ENCODE data around the gene CCDC171. TPM values are rescaled to one million over a fixed set of nuclear protein-coding genes. Genes with fewer than 3 reads are reported as not detected.

Gene CCDC171
- total RNA-seq, 2 donors from 2014 or later = 2.5 to 5.5 TPM

DNA sequence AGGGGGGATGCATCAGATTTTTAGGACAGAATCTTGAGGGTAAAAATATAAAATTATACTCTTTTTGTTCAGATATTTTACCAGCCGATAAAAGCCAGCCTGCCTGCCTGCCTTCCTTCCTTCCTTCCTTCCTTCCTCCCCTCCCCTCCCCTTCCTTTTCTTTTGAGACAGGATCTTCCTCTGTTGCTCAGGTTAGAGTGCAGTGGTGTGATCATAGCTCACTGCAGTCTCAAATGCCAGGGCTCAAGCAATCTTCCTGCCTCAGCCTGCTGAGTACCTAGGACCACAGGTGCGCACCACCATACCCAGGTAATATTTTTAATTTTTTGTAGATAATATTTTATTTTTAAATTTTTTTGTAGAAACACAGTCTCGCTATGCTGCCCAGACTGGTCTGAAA is 330.0 kb downstream of the CCDC171 start:
- Mint-ChIP-seq H3K4me1 (no peaks in the 10 kb centered on the region), H3K4me3 (no peak overlapping the region), H3K9me3 (no peaks in the 10 kb centered on the region), H3K36me3 (ENCODE audit: low read depth) (no peaks in the 10 kb centered on the region), H3K27ac (no peak overlapping the region), H3K27me3 (no peaks in the 10 kb centered on the region)
- ATAC-seq (replicated peaks) = no peak

DNA sequence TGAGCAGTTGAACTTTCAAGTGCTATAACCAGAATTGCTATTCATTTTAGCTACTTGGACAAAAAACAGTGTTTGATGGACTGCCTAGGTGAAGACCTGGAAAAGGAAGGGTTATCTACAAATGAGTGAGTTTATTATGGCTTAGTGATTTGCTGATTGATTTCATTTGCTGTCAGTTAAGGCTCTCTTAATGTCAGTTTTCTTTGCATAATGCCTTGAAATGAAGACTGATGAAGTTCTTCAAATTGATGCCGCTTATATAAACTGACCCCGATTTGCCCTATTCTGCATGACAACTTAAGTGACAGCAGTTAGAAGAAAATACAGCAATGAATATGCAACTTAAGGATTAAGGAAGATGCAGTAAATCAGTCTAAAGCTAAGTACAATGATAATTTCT is 332.6 kb downstream of the CCDC171 start:
- Mint-ChIP-seq H3K27me3 (no peaks in the 10 kb centered on the region), H3K27ac (no peak overlapping the region), H3K4me1 (no peaks in the 10 kb centered on the region), H3K4me3 (no peak overlapping the region), H3K36me3 (ENCODE audit: low read depth) (no peaks in the 10 kb centered on the region), H3K9me3 (no peaks in the 10 kb centered on the region)
- no peak for ATAC-seq (replicated peaks)

DNA sequence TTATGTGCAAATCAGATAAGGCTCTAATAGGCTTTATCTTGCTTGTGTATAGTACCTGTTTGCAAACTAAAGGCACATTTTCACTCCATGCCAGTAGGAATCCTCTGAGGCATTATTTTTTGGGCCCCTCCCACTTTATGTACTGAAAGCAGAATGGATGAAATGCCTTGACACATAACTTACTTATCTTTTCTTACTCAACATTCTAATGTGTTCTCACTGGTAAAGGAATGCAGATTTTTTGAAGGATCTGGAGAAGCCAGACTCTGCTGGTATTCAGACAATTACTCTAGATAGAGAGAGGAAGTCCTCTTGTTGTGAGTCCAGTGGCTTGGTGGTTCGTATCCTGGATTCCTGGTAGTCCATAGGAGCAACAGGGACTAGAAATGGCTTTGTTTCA is 336.7 kb downstream of the CCDC171 start:
- H3K4me3 Mint-ChIP-seq = no peak overlapping the region
- H3K27ac Mint-ChIP-seq = no peak overlapping the region
- no peaks in the 10 kb centered on the region for H3K9me3 Mint-ChIP-seq
- H3K4me1 Mint-ChIP-seq = no peaks in the 10 kb centered on the region
- no peak for ATAC-seq (replicated peaks)
- no peaks in the 10 kb centered on the region for H3K27me3 Mint-ChIP-seq
- H3K36me3 Mint-ChIP-seq (ENCODE audit: low read depth) = no peaks in the 10 kb centered on the region

DNA sequence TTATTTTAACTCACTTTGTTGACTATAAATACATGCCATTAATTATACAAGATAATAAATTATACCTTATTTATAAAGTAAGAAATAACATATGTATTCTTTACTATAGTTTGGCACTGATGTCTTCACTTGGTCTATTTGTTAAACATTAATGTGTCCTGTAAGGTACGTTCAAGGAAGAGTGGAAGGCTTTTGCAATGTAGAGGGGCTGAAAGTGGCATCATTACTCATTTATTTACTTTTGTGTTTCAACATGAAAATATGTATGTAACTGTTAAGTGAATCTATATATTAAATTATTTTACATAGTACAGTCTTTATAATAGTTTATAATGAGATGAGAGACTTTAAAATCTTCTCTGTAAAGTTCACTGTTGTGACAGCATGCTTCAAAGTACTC is 348.7 kb downstream of the CCDC171 start:
- ATAC-seq (replicated peaks) = no peak
- H3K4me1 Mint-ChIP-seq = no peaks in the 10 kb centered on the region
- no peak overlapping the region for H3K4me3 Mint-ChIP-seq
- no peaks in the 10 kb centered on the region for H3K27me3 Mint-ChIP-seq
- peaks cover 14% of the 10 kb centered on the region for H3K9me3 Mint-ChIP-seq
- H3K36me3 Mint-ChIP-seq (ENCODE audit: low read depth) = no peaks in the 10 kb centered on the region
- H3K27ac Mint-ChIP-seq = no peak overlapping the region

DNA sequence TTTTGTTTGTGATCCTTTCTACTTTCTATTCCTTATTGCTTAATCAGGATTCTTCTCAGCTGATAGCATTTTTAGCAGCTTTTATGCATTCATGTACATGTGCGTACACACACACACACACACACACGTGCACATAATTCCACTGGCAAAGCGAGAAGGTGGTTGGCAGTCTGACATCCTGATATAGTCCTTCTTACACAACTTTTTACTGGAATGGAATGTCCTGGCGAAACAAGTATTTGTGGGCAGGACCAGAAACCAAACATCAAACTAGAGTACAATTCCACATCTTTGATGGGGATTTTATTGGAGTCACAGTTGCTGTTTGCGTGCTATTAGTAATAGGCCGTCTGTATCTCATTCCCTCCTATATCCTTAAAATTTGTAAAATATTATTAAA is 356.5 kb downstream of the CCDC171 start:
- H3K27ac Mint-ChIP-seq = no peak overlapping the region
- H3K36me3 Mint-ChIP-seq (ENCODE audit: low read depth) = no peaks in the 10 kb centered on the region
- H3K9me3 Mint-ChIP-seq = peaks cover 9% of the 10 kb centered on the region
- H3K27me3 Mint-ChIP-seq = no peaks in the 10 kb centered on the region
- no peak overlapping the region for H3K4me3 Mint-ChIP-seq
- H3K4me1 Mint-ChIP-seq = no peaks in the 10 kb centered on the region
- ATAC-seq (replicated peaks) = no peak

DNA sequence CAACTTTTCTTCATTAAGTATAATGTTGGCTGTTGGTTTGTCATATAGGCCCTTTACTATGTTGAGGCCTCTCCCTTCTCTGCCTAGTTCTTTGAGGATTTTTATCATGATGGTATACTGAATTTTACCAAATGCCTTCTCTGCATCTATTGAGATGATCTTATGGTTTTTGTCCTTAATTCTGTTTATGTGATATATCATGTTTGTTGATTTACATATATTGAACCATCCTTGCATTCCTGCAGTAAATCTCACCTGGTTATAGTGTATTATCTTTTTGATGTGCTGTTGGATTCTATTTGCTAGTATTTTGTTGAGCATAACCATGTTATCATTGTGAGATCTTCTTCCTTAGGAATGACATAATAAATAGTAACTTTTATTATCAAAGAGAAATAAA is 362.9 kb downstream of the CCDC171 start:
- Mint-ChIP-seq H3K27me3 (no peaks in the 10 kb centered on the region), H3K4me1 (no peaks in the 10 kb centered on the region), H3K27ac (no peak overlapping the region), H3K9me3 (peaks cover 9% of the 10 kb centered on the region), H3K4me3 (no peak overlapping the region), H3K36me3 (ENCODE audit: low read depth) (no peaks in the 10 kb centered on the region)
- no peak for ATAC-seq (replicated peaks)

DNA sequence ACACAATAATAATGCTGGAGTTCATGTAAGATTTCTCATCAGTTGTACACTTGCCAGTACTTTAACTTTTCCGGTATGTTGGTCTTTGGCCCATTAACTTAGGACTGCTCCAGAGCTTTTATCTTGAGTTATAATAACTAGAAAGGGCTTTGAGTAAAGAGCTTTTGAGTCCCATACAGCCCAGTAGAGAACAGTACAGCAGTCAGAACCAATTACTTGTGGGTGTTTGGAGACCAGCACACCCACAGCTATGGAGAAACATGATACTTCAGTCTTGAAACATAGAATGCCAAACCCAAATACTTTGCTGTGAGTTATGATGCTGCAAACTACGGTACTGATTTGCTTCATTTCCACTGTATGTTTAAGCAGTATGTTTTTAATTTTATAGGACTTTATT is 374.3 kb downstream of the CCDC171 start:
- Mint-ChIP-seq H3K4me3 (no peak overlapping the region), H3K27ac (no peak overlapping the region), H3K27me3 (no peaks in the 10 kb centered on the region), H3K4me1 (no peaks in the 10 kb centered on the region), H3K9me3 (peaks cover 8% of the 10 kb centered on the region), H3K36me3 (ENCODE audit: low read depth) (no peaks in the 10 kb centered on the region)
- ATAC-seq (replicated peaks) = no peak

DNA sequence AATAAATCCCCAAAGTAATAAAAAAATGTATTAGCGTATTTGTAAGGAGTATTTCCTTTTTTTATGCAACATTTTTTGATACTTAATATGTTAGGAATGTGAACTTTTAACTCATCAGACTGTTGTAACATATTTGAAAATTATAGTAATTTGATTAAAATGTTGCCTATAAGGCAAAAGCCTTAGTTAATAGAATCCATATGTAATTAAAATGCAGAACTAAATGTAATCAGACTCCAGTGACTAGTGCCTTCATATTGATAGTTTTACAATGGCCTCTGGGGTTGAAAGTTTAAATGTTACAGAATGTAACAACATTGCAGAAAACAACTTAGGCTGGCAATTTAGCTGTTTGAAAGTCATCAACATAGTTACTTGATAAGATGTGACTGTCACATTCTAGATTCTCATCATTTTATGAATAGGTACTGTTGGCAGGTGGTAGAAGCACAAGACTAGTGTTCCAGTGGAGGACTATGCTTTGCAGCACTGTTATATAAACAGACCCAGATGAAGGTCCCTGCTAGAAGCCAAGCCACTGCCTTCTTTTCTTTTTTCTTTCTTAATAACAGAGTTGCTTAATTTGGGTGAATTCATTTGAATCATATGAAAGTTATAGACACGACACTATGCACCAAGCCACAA is 382.9 kb downstream of the CCDC171 start:
- Mint-ChIP-seq H3K4me1 (no peaks in the 10 kb centered on the region), H3K27me3 (no peaks in the 10 kb centered on the region), H3K27ac (no peak overlapping the region), H3K4me3 (no peak overlapping the region), H3K36me3 (ENCODE audit: low read depth) (no peaks in the 10 kb centered on the region), H3K9me3 (peaks cover 8% of the 10 kb centered on the region)
- ATAC-seq (replicated peaks) = no peak

DNA sequence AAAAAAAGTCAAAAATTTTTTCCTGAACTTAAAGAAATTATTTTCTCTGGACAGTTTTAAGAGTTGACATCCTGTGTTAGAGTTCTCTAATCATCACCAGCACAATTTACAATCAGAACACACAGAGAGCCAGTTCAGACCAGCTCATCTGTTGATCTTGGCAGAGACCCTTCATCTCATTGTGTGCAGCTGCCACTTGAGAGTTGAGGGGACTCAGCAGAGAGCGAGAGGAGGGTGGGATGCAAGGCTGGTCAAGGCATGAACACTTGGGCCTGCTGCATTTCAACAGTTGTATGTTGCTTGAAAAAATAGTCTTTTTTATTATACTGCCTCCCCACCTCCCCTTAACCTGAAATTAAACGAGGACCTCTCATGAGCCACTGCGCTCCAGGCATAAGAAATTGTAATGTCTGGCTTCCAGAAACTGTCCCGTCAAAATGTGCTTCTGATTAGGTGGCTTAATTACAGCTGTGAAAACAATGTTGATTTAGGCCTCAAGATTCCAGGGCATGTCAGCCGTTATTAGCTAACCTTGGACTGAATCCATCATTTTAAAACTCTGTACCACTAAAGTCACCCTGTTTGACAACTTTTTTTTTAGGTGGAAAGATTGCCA is 383.6 kb downstream of the CCDC171 start:
- Mint-ChIP-seq H3K4me3 (no peak overlapping the region), H3K9me3 (peaks cover 6% of the 10 kb centered on the region), H3K4me1 (no peaks in the 10 kb centered on the region), H3K27me3 (no peaks in the 10 kb centered on the region), H3K36me3 (ENCODE audit: low read depth) (no peaks in the 10 kb centered on the region), H3K27ac (no peak overlapping the region)
- ATAC-seq (replicated peaks) = no peak

DNA sequence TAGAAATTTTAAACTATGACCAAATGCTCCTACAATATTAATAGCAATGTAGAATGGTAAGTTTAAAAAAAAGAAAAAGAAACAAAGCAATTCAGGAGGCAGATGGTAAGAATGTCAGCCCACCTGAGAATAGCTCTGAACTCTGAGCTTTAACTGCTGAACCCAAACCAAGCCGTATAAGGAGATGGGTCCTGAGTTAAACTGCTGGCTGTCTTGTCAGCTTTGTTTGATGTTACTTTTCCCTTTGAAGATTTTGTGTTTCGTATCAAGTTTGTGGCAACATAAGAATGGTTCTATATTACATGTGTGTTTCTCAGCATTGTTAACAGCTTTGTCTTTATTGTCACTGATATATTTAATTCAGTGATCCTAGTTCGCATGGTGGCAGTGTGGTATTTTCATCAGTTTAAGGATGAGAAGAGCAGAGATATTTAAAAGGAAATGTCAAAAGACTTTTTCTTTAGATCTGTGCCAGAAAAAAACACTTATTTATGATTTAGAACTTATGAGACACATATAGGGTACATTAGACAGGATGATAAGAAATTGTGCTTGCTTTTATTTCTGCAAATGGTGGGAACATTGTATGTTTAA is 390.1 kb downstream of the CCDC171 start:
- no peak for ATAC-seq (replicated peaks)
- Mint-ChIP-seq H3K4me1 (no peaks in the 10 kb centered on the region), H3K27ac (no peak overlapping the region), H3K9me3 (no peaks in the 10 kb centered on the region), H3K27me3 (no peaks in the 10 kb centered on the region), H3K4me3 (no peak overlapping the region), H3K36me3 (ENCODE audit: low read depth) (no peaks in the 10 kb centered on the region)

DNA sequence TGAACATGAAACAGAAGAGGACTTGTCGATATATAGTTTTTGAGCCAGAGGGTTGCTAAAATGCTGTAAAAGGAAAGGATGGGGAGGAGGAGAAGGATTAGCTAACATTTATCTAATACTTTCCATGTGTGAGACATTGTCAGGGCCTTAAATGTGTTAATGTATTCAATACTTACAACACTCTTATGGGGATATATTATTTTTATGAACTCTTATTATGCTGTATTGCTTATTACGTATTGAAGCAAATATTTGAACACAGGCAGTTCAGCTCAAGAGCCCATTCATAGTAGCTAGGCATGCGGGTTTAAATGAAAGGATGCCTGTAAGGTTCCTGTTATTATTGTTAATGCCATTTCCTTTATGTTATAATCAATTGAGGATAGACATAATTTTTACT is 391.5 kb downstream of the CCDC171 start:
- no peaks in the 10 kb centered on the region for H3K27me3 Mint-ChIP-seq
- H3K36me3 Mint-ChIP-seq (ENCODE audit: low read depth) = no peaks in the 10 kb centered on the region
- H3K9me3 Mint-ChIP-seq = no peaks in the 10 kb centered on the region
- no peak for ATAC-seq (replicated peaks)
- no peaks in the 10 kb centered on the region for H3K4me1 Mint-ChIP-seq
- H3K27ac Mint-ChIP-seq = no peak overlapping the region
- no peak overlapping the region for H3K4me3 Mint-ChIP-seq

DNA sequence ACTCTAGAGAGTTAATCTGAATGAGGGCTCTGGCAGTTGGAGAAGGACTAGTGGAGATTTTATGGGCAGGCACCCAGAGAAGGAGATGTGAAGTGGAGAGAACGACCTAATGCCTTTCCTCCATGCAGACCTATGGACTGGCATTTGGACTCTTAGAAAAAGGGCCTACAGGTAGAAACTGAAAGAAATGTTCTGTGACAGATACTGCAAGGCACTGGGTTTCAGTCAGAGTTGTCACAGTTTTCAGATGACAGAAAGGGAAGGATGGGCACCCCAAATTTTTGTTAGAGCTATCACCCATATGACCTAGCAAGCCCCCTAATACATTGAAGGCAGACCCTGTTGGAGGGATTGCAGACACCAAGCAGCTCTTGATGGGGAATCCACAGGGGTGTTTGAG is 406.8 kb downstream of the CCDC171 start:
- H3K27me3 Mint-ChIP-seq = no peaks in the 10 kb centered on the region
- H3K27ac Mint-ChIP-seq = no peak overlapping the region
- H3K4me1 Mint-ChIP-seq = no peaks in the 10 kb centered on the region
- H3K36me3 Mint-ChIP-seq (ENCODE audit: low read depth) = no peaks in the 10 kb centered on the region
- H3K9me3 Mint-ChIP-seq = peaks cover 2% of the 10 kb centered on the region
- ATAC-seq (replicated peaks) = no peak
- no peak overlapping the region for H3K4me3 Mint-ChIP-seq

DNA sequence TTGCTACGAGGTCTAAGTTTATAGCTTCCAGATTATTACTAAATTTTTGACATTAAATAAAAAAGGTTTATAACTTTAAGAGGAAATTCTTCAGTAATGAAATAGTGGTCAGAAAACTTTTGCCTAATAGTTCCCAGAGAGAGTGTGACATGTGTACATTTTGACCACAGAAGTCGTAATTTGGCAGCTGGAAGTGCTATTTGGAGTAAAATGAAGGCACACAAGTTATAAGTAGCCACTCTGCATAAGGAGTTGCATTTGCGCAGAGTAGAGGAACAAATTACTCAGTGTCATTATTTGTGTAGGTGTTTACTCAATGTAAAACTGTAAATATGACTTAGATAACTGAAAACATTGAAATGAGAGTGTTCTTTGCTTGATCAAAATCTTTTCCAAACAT is 408.4 kb downstream of the CCDC171 start:
- H3K27ac Mint-ChIP-seq = no peak overlapping the region
- no peaks in the 10 kb centered on the region for H3K9me3 Mint-ChIP-seq
- ATAC-seq (replicated peaks) = no peak

DNA sequence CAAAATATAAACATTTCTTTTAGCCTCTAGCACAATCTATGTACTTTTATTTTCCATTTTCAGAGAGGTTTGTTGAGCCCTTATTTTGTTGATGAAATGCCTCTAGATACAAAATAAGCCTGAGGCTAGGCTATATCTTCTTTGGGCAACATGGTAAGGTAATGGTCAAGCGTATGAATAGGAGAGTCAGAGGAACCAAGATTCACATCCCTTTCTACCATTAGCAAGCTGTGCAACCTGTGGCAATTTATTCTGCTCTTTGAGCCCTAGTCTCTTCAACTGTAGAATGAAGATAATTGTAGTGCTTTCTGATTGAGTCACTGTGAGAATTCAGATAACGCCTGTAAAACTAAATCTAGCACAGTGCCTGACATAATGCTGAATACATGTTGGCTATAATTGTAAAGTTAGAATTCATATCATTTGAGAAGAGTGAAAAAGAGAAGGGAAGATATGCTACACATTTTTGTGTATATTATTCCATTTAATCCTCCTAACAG is 412.5 kb downstream of the CCDC171 start:
- no peak for ATAC-seq (replicated peaks)
- H3K4me3 Mint-ChIP-seq = no peak overlapping the region
- no peak overlapping the region for H3K27ac Mint-ChIP-seq
- H3K27me3 Mint-ChIP-seq = no peaks in the 10 kb centered on the region
- H3K36me3 Mint-ChIP-seq (ENCODE audit: low read depth) = no peaks in the 10 kb centered on the region
- H3K4me1 Mint-ChIP-seq = no peaks in the 10 kb centered on the region
- no peaks in the 10 kb centered on the region for H3K9me3 Mint-ChIP-seq

More for the DNA sequence above, 408.4 kb downstream of the CCDC171 start:
- Mint-ChIP-seq H3K4me1 (no peaks in the 10 kb centered on the region), H3K4me3 (no peak overlapping the region), H3K27me3 (no peaks in the 10 kb centered on the region), H3K36me3 (ENCODE audit: low read depth) (no peaks in the 10 kb centered on the region)

DNA sequence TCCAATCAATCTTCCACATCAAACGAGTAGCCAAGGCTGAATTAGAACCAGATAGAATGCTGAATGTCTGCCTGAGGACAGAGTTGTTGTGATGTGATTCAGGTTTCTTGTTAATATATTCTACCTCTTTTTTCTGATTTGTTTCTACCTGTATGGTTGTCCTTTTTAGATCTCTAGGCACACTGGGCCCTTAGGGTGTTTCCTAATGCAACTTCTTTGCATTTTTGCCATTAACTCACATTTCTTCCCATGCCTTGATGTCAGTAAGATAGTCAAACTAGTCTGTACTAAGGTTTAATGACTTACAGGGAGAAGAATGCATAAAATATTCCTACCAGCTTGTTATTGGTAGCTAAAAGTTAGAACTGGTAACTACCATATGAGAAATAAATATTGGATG is 413.6 kb downstream of the CCDC171 start:
- H3K9me3 Mint-ChIP-seq = no peaks in the 10 kb centered on the region
- no peak overlapping the region for H3K27ac Mint-ChIP-seq
- H3K4me1 Mint-ChIP-seq = no peaks in the 10 kb centered on the region
- no peak overlapping the region for H3K4me3 Mint-ChIP-seq
- no peak for ATAC-seq (replicated peaks)
- H3K27me3 Mint-ChIP-seq = no peaks in the 10 kb centered on the region
- no peaks in the 10 kb centered on the region for H3K36me3 Mint-ChIP-seq (ENCODE audit: low read depth)
